Stimulated activated CD8-positive, alpha-beta memory T cell treated with anti-CD3 and anti-CD28 coated beads, Interleukin-4, amount 100 ng/mL, for 24 hours (primary cell): ENCODE results near the gene NOTCH2.

Source experiments
- DNase-seq: peaks from one replicate; pipeline ENCODE4 v3.0.0-alpha.2; 2020; ENCODE audit warnings: low read depth

Gene NOTCH2

GRCh38 chr1:119941392-119941791, 128.1 kb downstream of the NOTCH2 start:
- no peak for DNase-seq

- no peak for DNase-seq
Measured at GRCh38 chr1:119940697-119941096, 128.8 kb downstream of the NOTCH2 start.

GRCh38 chr1:119937198-119937597, 132.3 kb downstream of the NOTCH2 start:
- no peak for DNase-seq

- DNase-seq = no peak
Measured at GRCh38 chr1:119935915-119936314, 133.5 kb downstream of the NOTCH2 start.

- no peak for DNase-seq
Measured at GRCh38 chr1:119935373-119935772, 134.1 kb downstream of the NOTCH2 start.

- no peak for DNase-seq
Measured at GRCh38 chr1:119933397-119933796, 136.1 kb downstream of the NOTCH2 start.

GRCh38 chr1:119929643-119930315, 139.7 kb downstream of the NOTCH2 start:
- DNase-seq = no peak

GRCh38 chr1:119926553-119926952, 142.9 kb downstream of the NOTCH2 start:
- DNase-seq = no peak

- DNase-seq = no peak
Measured at GRCh38 chr1:119924948-119925898, 144.2 kb downstream of the NOTCH2 start.

GRCh38 chr1:119920104-119920968, 149.1 kb downstream of the NOTCH2 start:
- DNase-seq = no peak

GRCh38 chr1:119919241-119919640, 150.2 kb downstream of the NOTCH2 start:
- no peak for DNase-seq

- DNase-seq = no peak
Measured at GRCh38 chr1:119918301-119918700, 151.2 kb downstream of the NOTCH2 start.

- no peak for DNase-seq
Measured at GRCh38 chr1:119917304-119918055, 152.0 kb downstream of the NOTCH2 start.

- no peak for DNase-seq
Measured at GRCh38 chr1:119915517-119915916, 153.9 kb downstream of the NOTCH2 start.

GRCh38 chr1:119914071-119914470, 155.4 kb downstream of the NOTCH2 start:
- no peak for DNase-seq

GRCh38 chr1:119912963-119913362, 156.5 kb downstream of the NOTCH2 start:
- DNase-seq = no peak

GRCh38 chr1:119911775-119912174, 157.7 kb downstream of the NOTCH2 start:
- DNase-seq = no peak

GRCh38 chr1:119910618-119911017, 158.8 kb downstream of the NOTCH2 start:
- no peak for DNase-seq

- DNase-seq = no peak
Measured at GRCh38 chr1:119909890-119910596, 159.4 kb downstream of the NOTCH2 start.

- DNase-seq = no peak
Measured at GRCh38 chr1:119908661-119909060, 160.8 kb downstream of the NOTCH2 start.
